Endothelial cell of umbilical vein (primary cell): Measurements from ENCODE around the gene SHROOM2. TPM values are rescaled to one million over a fixed set of nuclear protein-coding genes. Genes with fewer than 3 reads are reported as not detected.

Experiments used
- BruUV-seq: library from RNA; stranded (reverse); fragments of 400-500 nt; replicated peaks from 2 replicates; lab custom pipeline; 2021; lab: Mats Ljungman, UMichigan
- CTCF ChIA-PET: fragments of 300-600, 350-600 bp; sonication (Branson Sonifier 250); formaldehyde crosslinking; loops from one replicate; lab custom pipeline; 2021; ENCODE audit warnings: antibody characterized with exemption, inconsistent platforms; lab: Charles Lee
- POLR2A ChIA-PET: fragments of 300-600, 350-600 bp; sonication (Branson Sonifier 250); formaldehyde crosslinking; loops from one replicate; lab custom pipeline; 2021; ENCODE audit warnings: antibody characterized with exemption, inconsistent platforms; lab: Charles Lee
- DNase-seq: peaks from one replicate; pipeline ENCODE4 v3.0.0-alpha.2; 2011; ENCODE audit warnings: low read depth, low spot score
- FAIRE-seq: peaks from 2 replicates; lab custom pipeline; 2011; peaks lifted over from hg19 to GRCh38; lab: Jason Lieb, UNC
- H2AFZ ChIP-seq: 2 replicates; pipeline ENCODE4 v1.6.0; 2012; ENCODE audit warnings: low read depth, low read length, control low read depth, inconsistent platforms
- H3K27ac ChIP-seq: 2 replicates; pipeline ENCODE4 v1.5.1; 2011; ENCODE audit warnings: low read depth, mild to moderate bottlenecking, control low read depth, low read length, moderate library complexity; ENCODE audit not compliant: insufficient read depth
- H3K27me3 ChIP-seq, 2 experiments: 2 replicates each; pipeline versions ENCODE4 v1.6.0 to v1.6.1; 2011; ENCODE audit warnings: low read length in 2 of 2, mixed read lengths in 1 of 2; ENCODE audit not compliant: control insufficient read depth in 2 of 2, insufficient read depth in 2 of 2
- H3K36me3 ChIP-seq, 2 experiments: 2 replicates in 1 of 2; 3 replicates in 1 of 2; pipeline ENCODE4 v1.5.1; 2011; ENCODE audit warnings: low read length in 2 of 2, mild to moderate bottlenecking in 1 of 2, moderate library complexity in 1 of 2; ENCODE audit not compliant: control insufficient read depth in 2 of 2, insufficient read depth in 2 of 2; ENCODE audit errors: extremely low read depth in 1 of 2
- H3K4me1 ChIP-seq: 3 replicates; pipeline ENCODE4 v1.5.1; 2011; ENCODE audit warnings: mild to moderate bottlenecking, low read length; ENCODE audit not compliant: control insufficient read depth, insufficient read depth; ENCODE audit errors: extremely low read depth
- H3K4me2 ChIP-seq: 2 replicates; pipeline ENCODE4 v1.6.1; 2011; ENCODE audit warnings: low read length, control low read depth, mixed read lengths; ENCODE audit not compliant: insufficient read depth
- H3K4me3 ChIP-seq, 3 experiments: fragments of 200-600 bp in 1 of 3; sonication (generic), shearing (Covaris generic) in 1 of 3; replicated peaks in 1 of 3; 2 replicates each; pipeline ENCODE4 v1.5.1; 2011 to 2016; ENCODE audit warnings: control low read depth in 3 of 3, low read length in 3 of 3, mild to moderate bottlenecking in 2 of 3, inconsistent platforms in 1 of 3, low read depth in 1 of 3, moderate library complexity in 1 of 3; ENCODE audit not compliant: insufficient read depth in 1 of 3
- H3K79me2 ChIP-seq: 2 replicates; pipeline ENCODE4 v1.6.0; 2012; ENCODE audit warnings: low read length, inconsistent platforms; ENCODE audit not compliant: control insufficient read depth, insufficient read depth
- H3K9ac ChIP-seq: replicated peaks from 2 replicates; pipeline ENCODE3; 2011; ENCODE audit warnings: low read length, control low read depth; ENCODE audit not compliant: insufficient read depth; ENCODE audit errors: extremely low read depth
- H3K9me1 ChIP-seq: replicated peaks from 3 replicates; pipeline ENCODE4 v1.6.0; 2011; ENCODE audit warnings: mild to moderate bottlenecking, low read length; ENCODE audit not compliant: control insufficient read depth, insufficient read depth; ENCODE audit errors: extremely low read depth
- H3K9me3 ChIP-seq: replicated peaks from 2 replicates; pipeline ENCODE4 v1.5.1; 2012; ENCODE audit warnings: low read length, inconsistent platforms; ENCODE audit not compliant: control insufficient read depth, insufficient read depth
- H4K20me1 ChIP-seq: replicated peaks from 2 replicates; pipeline ENCODE3; 2011; ENCODE audit warnings: mild to moderate bottlenecking, low read length; ENCODE audit not compliant: control insufficient read depth, insufficient read depth; ENCODE audit errors: extremely low read depth
- EZH2 ChIP-seq: IDR thresholded peaks from 2 replicates; pipeline ENCODE4 v1.6.1; 2012; ENCODE audit warnings: borderline replicate concordance, low read depth, mild to moderate bottlenecking, moderate library complexity, low read length, inconsistent platforms; ENCODE audit not compliant: severe bottlenecking
- FOS ChIP-seq: IDR thresholded peaks from 2 replicates; pipeline ENCODE4 v1.6.1; 2011; ENCODE audit warnings: mild to moderate bottlenecking, low read length, moderate library complexity, borderline replicate concordance; ENCODE audit not compliant: insufficient read depth
- GATA2 ChIP-seq: IDR thresholded peaks from 2 replicates; pipeline ENCODE4 v1.7.0; 2011; ENCODE audit warnings: low read depth, mild to moderate bottlenecking, moderate library complexity, mixed read lengths, low read length; ENCODE audit not compliant: insufficient read length, insufficient read depth
- JUN ChIP-seq: IDR thresholded peaks from 2 replicates; pipeline ENCODE4 v1.6.1; 2011; ENCODE audit warnings: borderline replicate concordance, low read depth; ENCODE audit not compliant: insufficient read length, insufficient read depth
- MYC ChIP-seq: IDR thresholded peaks from one replicate; pipeline ENCODE4 v1.6.1; 2011; ENCODE audit warnings: mild to moderate bottlenecking, low read depth, low read length
- POLR2A ChIP-seq: IDR thresholded peaks from 2 replicates; pipeline ENCODE4 v1.6.1; 2012; ENCODE audit warnings: low read depth, mild to moderate bottlenecking, control low read depth, low read length
- POLR2AphosphoS5 ChIP-seq: IDR thresholded peaks from 2 replicates; pipeline ENCODE4 v1.6.1; 2012; ENCODE audit warnings: low read depth, mild to moderate bottlenecking, control low read depth, low read length, moderate library complexity; ENCODE audit not compliant: insufficient read depth
- dilution Hi-C: fragments of 300-500 bp; cut with MboI; formaldehyde crosslinking; loops from one replicate; pipeline ENCODE4 v1.15.0; 2019; ENCODE audit warnings: low sequenced_read_pairs; ENCODE audit not compliant: extremely low pct_ligation_motif_present
- intact Hi-C: fragments of 100-400 bp; cut with micrococcal nuclease; formaldehyde crosslinking; loops from one replicate; pipeline ENCODE4 v1.10.0; 2022
- polyA plus RNA-seq, 4 experiments: library from polyadenylated mRNA; depleted of rRNA in 3 of 4; stranded (reverse) in 3 of 4; unstranded in 1 of 4; fragments of >200 nt; gene quantifications; 2 replicates each; pipeline versions ENCODE4 v1.2.1 to v1.2.3, GENCODE V29; 2011 to 2012; ENCODE audit warnings: missing spikeins in 1 of 4
- total RNA-seq: library from RNA; stranded (reverse); gene quantifications from 2 replicates; pipeline ENCODE4 v1.2.3, GENCODE V29; 2021
- TF ChIP-seq, protein P1 (sequence below), 2 donors: IDR thresholded peaks; 1 replicate in 1 of 2; 2 replicates in 1 of 2; pipeline ENCODE4 v1.5.1; 2011; ENCODE audit warnings: low read length in 2 of 2, mild to moderate bottlenecking in 2 of 2, moderate library complexity in 2 of 2, control low read depth in 1 of 2, inconsistent platforms in 1 of 2, low read depth in 1 of 2; ENCODE audit not compliant: insufficient read depth in 1 of 2; ENCODE audit errors: extremely low read depth in 1 of 2
- TF ChIP-seq, protein P2 (sequence below): IDR thresholded peaks from 2 replicates; pipeline ENCODE4 v1.6.1; 2011; ENCODE audit not compliant: insufficient read depth, insufficient read length

Gene SHROOM2
- total and polyA plus RNA-seq, 2 donors (not counting 3 experiments of a cell fraction or from before 2014, with no cell fraction given): 3.7 to 11.8 TPM

DNA sequence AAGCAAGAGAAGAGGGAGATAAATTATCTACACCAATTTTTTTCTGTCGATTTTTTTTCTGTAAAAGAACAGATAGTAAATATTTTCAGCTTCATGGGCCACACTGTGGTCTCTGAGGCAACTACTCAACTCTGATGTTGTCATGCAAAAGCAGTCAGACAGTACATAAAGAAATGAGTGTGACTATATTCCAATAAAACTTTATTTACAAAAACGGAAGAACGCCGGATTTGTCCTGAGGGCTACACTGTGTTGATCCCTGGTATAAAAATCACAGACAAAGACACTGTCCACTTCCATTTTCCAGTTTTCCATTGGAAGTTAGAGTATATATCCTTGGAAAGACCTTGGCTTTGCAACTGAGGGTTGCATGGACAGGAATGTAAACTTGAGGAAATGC is 38.6 kb upstream of the SHROOM2 start:
- TF ChIP-seq EZH2: no peak
- TF ChIP-seq MYC: no peak
- TF ChIP-seq, protein P1, sequence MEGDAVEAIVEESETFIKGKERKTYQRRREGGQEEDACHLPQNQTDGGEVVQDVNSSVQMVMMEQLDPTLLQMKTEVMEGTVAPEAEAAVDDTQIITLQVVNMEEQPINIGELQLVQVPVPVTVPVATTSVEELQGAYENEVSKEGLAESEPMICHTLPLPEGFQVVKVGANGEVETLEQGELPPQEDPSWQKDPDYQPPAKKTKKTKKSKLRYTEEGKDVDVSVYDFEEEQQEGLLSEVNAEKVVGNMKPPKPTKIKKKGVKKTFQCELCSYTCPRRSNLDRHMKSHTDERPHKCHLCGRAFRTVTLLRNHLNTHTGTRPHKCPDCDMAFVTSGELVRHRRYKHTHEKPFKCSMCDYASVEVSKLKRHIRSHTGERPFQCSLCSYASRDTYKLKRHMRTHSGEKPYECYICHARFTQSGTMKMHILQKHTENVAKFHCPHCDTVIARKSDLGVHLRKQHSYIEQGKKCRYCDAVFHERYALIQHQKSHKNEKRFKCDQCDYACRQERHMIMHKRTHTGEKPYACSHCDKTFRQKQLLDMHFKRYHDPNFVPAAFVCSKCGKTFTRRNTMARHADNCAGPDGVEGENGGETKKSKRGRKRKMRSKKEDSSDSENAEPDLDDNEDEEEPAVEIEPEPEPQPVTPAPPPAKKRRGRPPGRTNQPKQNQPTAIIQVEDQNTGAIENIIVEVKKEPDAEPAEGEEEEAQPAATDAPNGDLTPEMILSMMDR (IDR thresholded peaks at IDR 0.05; ENCODE audit: extremely low read depth in 1 of 2, insufficient read depth in 1 of 2, low read depth in 1 of 2, low read length in 2 of 2): no peak
- TF ChIP-seq, protein P2, sequence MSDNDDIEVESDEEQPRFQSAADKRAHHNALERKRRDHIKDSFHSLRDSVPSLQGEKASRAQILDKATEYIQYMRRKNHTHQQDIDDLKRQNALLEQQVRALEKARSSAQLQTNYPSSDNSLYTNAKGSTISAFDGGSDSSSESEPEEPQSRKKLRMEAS: no peak
- no peak for TF ChIP-seq JUN
- no peak for TF ChIP-seq POLR2A
- TF ChIP-seq GATA2: no peak
- TF ChIP-seq FOS: no peak
- TF ChIP-seq POLR2AphosphoS5: no peak
- Histone ChIP-seq H3K27ac (peak overlapping the region; percentile 99), H4K20me1 (no peaks in the 10 kb centered on the region), H3K9me1 (no peaks in the 10 kb centered on the region), H3K9ac (peak overlapping the region; percentile 92), H3K4me1 (peaks cover 32% of the 10 kb centered on the region), H3K4me2 (peak overlapping the region; percentile 65), H3K36me3 (no peaks in the 10 kb centered on the region), H3K9me3 (no peaks in the 10 kb centered on the region), H2AFZ (no peak overlapping the region), H3K4me3 (no peak overlapping the region), H3K27me3 (no peaks in the 10 kb centered on the region), H3K79me2 (no peaks in the 10 kb centered on the region)
- BruUV-seq: no TSS peak
- intact Hi-C loops: loop anchor here (2.0 to 5.0 kb wide), 3 partner anchors 85 to 263 kb away; no protein-coding TSS in a partner anchor
- DNase-seq: no peak
- ChIA-PET CTCF (no interaction called here), POLR2A (no interaction called here)
- dilution Hi-C loops: no loop called here
- no peak for FAIRE-seq
